Stimulated activated CD4-positive, alpha-beta T cell treated with anti-CD3 and anti-CD28 coated beads, Interleukin-1b, Interleukin-23, amount 100 ng/mL, for 4 hours (primary cell): ENCODE results near the gene PAGE4.

ENCODE experiments used
- DNase-seq, 2 donors: peaks; one replicate each; pipeline ENCODE4 v3.0.0-alpha.2; 2020; ENCODE audit warnings: low read depth in 2 of 2

Gene PAGE4

GRCh38 chrX:49868739-49869138 lies 39.6 kb downstream of the PAGE4 start:
- no peak for DNase-seq

- DNase-seq, result peak in 1 of 2 donors; percentile 11
Measured at GRCh38 chrX:49876750-49877149, 47.6 kb downstream of the PAGE4 start.

GRCh38 chrX:49877397-49878101 lies 48.4 kb downstream of the PAGE4 start:
- DNase-seq, result no peak

GRCh38 chrX:49878128-49878833 lies 49.2 kb downstream of the PAGE4 start:
- DNase-seq, result no peak

- DNase-seq, result peak; percentile 58 to 66
Measured at GRCh38 chrX:49878834-49879655, 49.9 kb downstream of the PAGE4 start, which contains the start of gene USP27X. Gene USP27X, plus strand, starts transcription at chrX:49879484. Its CDS starts 824 bp downstream, at chrX:49880308.

GRCh38 chrX:49879656-49880277 lies 50.7 kb downstream of the PAGE4 start:
- no peak for DNase-seq

- no peak for DNase-seq
Measured at GRCh38 chrX:49880668-49881067, 51.6 kb downstream of the PAGE4 start.
